HCT116 (cell line): Measurements from ENCODE around the gene PDE4D. TPM values are rescaled to one million over a fixed set of nuclear protein-coding genes. Genes with fewer than 3 reads are reported as not detected.

ENCODE experiments used
- ATAC-seq: fragments of 200-7000 bp; cut with Tn5 transposase; 2 replicates; pipeline ENCODE4 v1.9.1; 2020; ENCODE audit warnings: mild to moderate bottlenecking, moderate library complexity
- BruUV-seq: library from RNA; stranded (reverse); fragments of 400-500 nt; replicated peaks from 2 replicates; lab custom pipeline; 2021; lab: Mats Ljungman, UMichigan
- CTCF ChIA-PET: fragments of 300-600 bp; sonication (Branson Sonifier 250); formaldehyde crosslinking; loops from one replicate; lab custom pipeline; 2021; ENCODE audit warnings: antibody characterized with exemption; lab: Charles Lee
- POLR2A ChIA-PET: fragments of 300-600, 350-600 bp; sonication (Branson Sonifier 250); formaldehyde crosslinking; loops from one replicate; lab custom pipeline; 2021; ENCODE audit warnings: antibody characterized with exemption; lab: Charles Lee
- RAD21 ChIA-PET, 2 experiments: fragments of 300-600 bp; sonication (Branson Sonifier 250); formaldehyde crosslinking; loops; one replicate each; lab custom pipeline; 2023; ENCODE audit warnings: low total read pairs in 2 of 2; ENCODE audit not compliant: uncharacterized antibody in 2 of 2, unreplicated experiment in 2 of 2, low non-redundant PET in 1 of 2; lab: Charles Lee
- DNase-seq: peaks from one replicate; pipeline ENCODE4 v3.0.0-alpha.2; 2010; ENCODE audit warnings: low read depth, low spot score
- H2AFZ ChIP-seq: fragments of 200-600 bp; shearing (Covaris generic), sonication (generic); 2 replicates; pipeline ENCODE4 v1.6.1; 2017; ENCODE audit warnings: low read depth, mixed run types, mixed read lengths, antibody characterized with exemption, low read length; ENCODE audit not compliant: poor library complexity, severe bottlenecking
- H3K27ac ChIP-seq: 2 replicates; pipeline ENCODE4 v1.5.1; 2012; ENCODE audit warnings: low read depth, low read length
- H3K27me3 ChIP-seq: fragments of 200-600 bp; sonication (generic); 2 replicates; pipeline ENCODE4 v1.6.1; 2016; ENCODE audit warnings: mixed run types, low read length, mixed read lengths; ENCODE audit not compliant: insufficient read depth
- H3K36me3 ChIP-seq, 2 experiments: fragments of 200-500 bp in 1 of 2; fragments of 200-600 bp in 1 of 2; sonication (Bioruptor generic) in 1 of 2; sonication (generic) in 1 of 2; 2 replicates each; pipeline versions ENCODE4 v1.5.1 to v1.6.1; 2014 to 2016; ENCODE audit warnings: low read length in 2 of 2, inconsistent platforms in 1 of 2, mixed read lengths in 1 of 2, mixed run types in 1 of 2; ENCODE audit not compliant: insufficient read depth in 2 of 2, control insufficient read depth in 1 of 2
- H3K4me1 ChIP-seq, 2 experiments: fragments of 200-600 bp in 1 of 2; sonication (generic) in 1 of 2; 2 replicates each; pipeline versions ENCODE4 v1.5.1 to v1.6.1; 2012 to 2017; ENCODE audit warnings: low read length in 2 of 2, inconsistent platforms in 1 of 2, mild to moderate bottlenecking in 1 of 2, mixed read lengths in 1 of 2, mixed run types in 1 of 2, moderate library complexity in 1 of 2; ENCODE audit not compliant: insufficient read depth in 2 of 2, control insufficient read depth in 1 of 2
- H3K4me2 ChIP-seq: fragments of 200-600 bp; sonication (generic); 2 replicates; pipeline ENCODE4 v1.6.1; 2017; ENCODE audit warnings: mixed run types, low read length, mixed read lengths
- H3K4me3 ChIP-seq, 2 experiments: fragments of 200-600 bp in 1 of 2; sonication (generic) in 1 of 2; replicated peaks in 1 of 2; 2 replicates each; pipeline ENCODE4 v1.5.1; 2011 to 2016; ENCODE audit warnings: low read length in 2 of 2, control low read depth in 1 of 2, low read depth in 1 of 2, mild to moderate bottlenecking in 1 of 2, mixed read lengths in 1 of 2, mixed run types in 1 of 2
- H3K79me2 ChIP-seq: fragments of 200-600 bp; sonication (generic); 2 replicates; pipeline ENCODE4 v1.6.1; 2017; ENCODE audit warnings: mild to moderate bottlenecking, mixed run types, low read length, moderate library complexity, mixed read lengths; ENCODE audit not compliant: insufficient read depth
- H3K9ac ChIP-seq: fragments of 200-600 bp; sonication (generic); 2 replicates; pipeline ENCODE4 v1.6.1; 2016; ENCODE audit warnings: low read length, mixed read lengths
- H3K9me2 ChIP-seq: fragments of 200-600 bp; sonication (generic), shearing (Covaris generic); 2 replicates; pipeline ENCODE4 v1.6.1; 2017; ENCODE audit warnings: mixed run types, mild to moderate bottlenecking, moderate library complexity; ENCODE audit not compliant: insufficient read depth
- H3K9me3 ChIP-seq, 2 experiments: fragments of 200-500 bp in 1 of 2; fragments of 200-600 bp in 1 of 2; sonication (Bioruptor generic) in 1 of 2; sonication (generic) in 1 of 2; 2 replicates each; pipeline ENCODE4 v1.6.1; 2014 to 2017; ENCODE audit warnings: low read length in 2 of 2, mixed read lengths in 2 of 2, inconsistent platforms in 1 of 2, low read depth in 1 of 2, mild to moderate bottlenecking in 1 of 2, mixed run types in 1 of 2, moderate library complexity in 1 of 2; ENCODE audit not compliant: control insufficient read depth in 1 of 2, insufficient read depth in 1 of 2
- H4K20me1 ChIP-seq: fragments of 200-600 bp; sonication (generic), shearing (Covaris generic); 2 replicates; pipeline ENCODE4 v1.6.1; 2017; ENCODE audit warnings: mixed run types, mild to moderate bottlenecking, moderate library complexity; ENCODE audit not compliant: insufficient read depth
- CBX3 ChIP-seq: IDR thresholded peaks from 2 replicates; pipeline ENCODE4 v1.6.1; 2012; ENCODE audit warnings: low read depth
- CEBPB ChIP-seq: IDR thresholded peaks from 2 replicates; pipeline ENCODE4 v1.6.1; 2012; ENCODE audit warnings: low read depth
- EZH2phosphoT487 ChIP-seq: fragments of 200-600 bp; IDR thresholded peaks from 2 replicates; pipeline ENCODE4 v1.6.1; 2018; ENCODE audit warnings: antibody characterized with exemption, borderline replicate concordance
- JUND ChIP-seq: IDR thresholded peaks from 2 replicates; pipeline ENCODE4 v1.6.1; 2012
- POLR2A ChIP-seq: IDR thresholded peaks from 2 replicates; pipeline ENCODE4 v1.7.0; 2011; ENCODE audit warnings: borderline replicate concordance; ENCODE audit not compliant: insufficient read depth, insufficient read length; ENCODE audit errors: extremely low read depth
- POLR2AphosphoS5 ChIP-seq: IDR thresholded peaks from 2 replicates; pipeline ENCODE4 v1.6.1; 2011; ENCODE audit warnings: mild to moderate bottlenecking, low read depth, low read length, moderate library complexity
- SP1 ChIP-seq: IDR thresholded peaks from 2 replicates; pipeline ENCODE4 v1.6.1; 2012; ENCODE audit warnings: low read depth
- SRF ChIP-seq: IDR thresholded peaks from 2 replicates; pipeline ENCODE4 v1.6.1; 2012; ENCODE audit warnings: low read depth
- ZFX ChIP-seq: fragments of 450-650 bp; IDR thresholded peaks from 2 replicates; pipeline ENCODE4 v1.6.1; 2017
- ZNF274 ChIP-seq: fragments of 200-500 bp; sonication (Bioruptor generic); IDR thresholded peaks from 2 replicates; pipeline ENCODE4 v1.6.1; 2014; ENCODE audit warnings: mild to moderate bottlenecking, low read depth, low read length, inconsistent platforms
- intact Hi-C: fragments of 100-400 bp; cut with micrococcal nuclease; formaldehyde crosslinking; loops from 2 replicates; pipeline ENCODE4 v1.10.0; 2022
- total RNA-seq: library from RNA; stranded (reverse); gene quantifications from one replicate; pipeline ENCODE4 v1.2.1, GENCODE V29; 2021; ENCODE audit not compliant: unreplicated experiment
- TF ChIP-seq, protein P1 (sequence below), 3 experiments: fragments of 200-600 bp in 1 of 3; sonication (generic) in 1 of 3; IDR thresholded peaks in 2 of 3; conservative IDR thresholded peaks in 1 of 3; 2 replicates each; pipeline ENCODE4 v1.5.1; 2012 to 2017; ENCODE audit warnings: low read depth in 2 of 3, low read length in 2 of 3, antibody characterized with exemption in 1 of 3, borderline replicate concordance in 1 of 3, control low read depth in 1 of 3, mild to moderate bottlenecking in 1 of 3, mixed read lengths in 1 of 3, mixed run types in 1 of 3, moderate library complexity in 1 of 3; ENCODE audit not compliant: insufficient read depth in 1 of 3
- TF ChIP-seq, protein P2 (sequence below): IDR thresholded peaks from 2 replicates; pipeline ENCODE4 v1.6.1; 2012
- TF ChIP-seq, protein P3 (sequence below): IDR thresholded peaks from 2 replicates; pipeline ENCODE4 v1.6.1; 2012
- TF ChIP-seq, protein P4 (sequence below): IDR thresholded peaks from 2 replicates; pipeline ENCODE4 v1.6.1; 2012; ENCODE audit warnings: low read depth
- TF ChIP-seq, protein P5 (sequence below): IDR thresholded peaks from 2 replicates; pipeline ENCODE4 v1.6.1; 2011; ENCODE audit warnings: mild to moderate bottlenecking, low read length, moderate library complexity; ENCODE audit not compliant: insufficient replicate concordance; ENCODE audit errors: extremely low read depth

The PDE4D gene
- total RNA-seq, 1 experiment from 2014 or later, result 1.1 TPM

DNA sequence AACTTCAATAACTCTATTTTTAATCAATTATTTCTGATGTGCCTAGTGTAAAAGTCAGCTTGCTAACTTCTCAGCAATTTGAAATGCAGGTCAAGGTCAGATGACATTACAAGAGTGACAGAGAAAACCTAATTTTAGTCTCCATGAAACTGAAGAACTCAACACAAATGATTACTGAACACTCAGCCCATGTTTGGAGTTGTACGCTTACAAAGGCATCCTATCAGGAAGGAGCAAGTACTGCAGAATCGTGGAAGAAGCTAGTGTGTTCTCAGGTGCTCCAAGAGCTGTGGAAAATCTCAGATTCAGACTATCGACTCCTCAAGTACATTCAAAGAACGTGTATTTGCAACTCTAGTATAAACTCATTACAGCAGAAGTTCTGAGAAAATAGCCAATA lies 526.7 kb downstream of the PDE4D start:
- H3K27me3 ChIP-seq, result peaks cover 16% of the 10 kb centered on the region
- ATAC-seq, result no peak
- H2AFZ ChIP-seq, result no peak overlapping the region
- H3K36me3 ChIP-seq, result no peaks in the 10 kb centered on the region
- no peaks in the 10 kb centered on the region for H3K9me3 ChIP-seq
- H3K4me2 ChIP-seq, result no peak overlapping the region
- no peaks in the 10 kb centered on the region for H4K20me1 ChIP-seq
- H3K4me3 ChIP-seq, result no peak overlapping the region
- no peaks in the 10 kb centered on the region for H3K79me2 ChIP-seq
- DNase-seq, result no peak
- H3K9me2 ChIP-seq, result no peaks in the 10 kb centered on the region
- POLR2A ChIA-PET, result no interaction called here
- RAD21 ChIA-PET, result no interaction called here
- H3K27ac ChIP-seq, result no peak overlapping the region
- H3K4me1 ChIP-seq, result no peaks in the 10 kb centered on the region
- BruUV-seq, result no TSS peak
- H3K9ac ChIP-seq, result no peak overlapping the region
- CTCF ChIA-PET, result interaction anchor here (0.7 to 2.5 kb wide), 7 partner anchors 11 to 179 kb away, joined by 3 to 50 read pairs (median 11); no protein-coding TSS in a partner anchor
- intact Hi-C loops, result no loop called here
- TF ChIP-seq POLR2AphosphoS5 (no peak), CEBPB (no peak), CBX3 (no peak), EZH2phosphoT487 (no peak), ZFX (no peak), POLR2A (no peak), ZNF274 (no peak), SRF (no peak), SP1 (no peak), JUND (no peak)
- TF ChIP-seq, protein P1, sequence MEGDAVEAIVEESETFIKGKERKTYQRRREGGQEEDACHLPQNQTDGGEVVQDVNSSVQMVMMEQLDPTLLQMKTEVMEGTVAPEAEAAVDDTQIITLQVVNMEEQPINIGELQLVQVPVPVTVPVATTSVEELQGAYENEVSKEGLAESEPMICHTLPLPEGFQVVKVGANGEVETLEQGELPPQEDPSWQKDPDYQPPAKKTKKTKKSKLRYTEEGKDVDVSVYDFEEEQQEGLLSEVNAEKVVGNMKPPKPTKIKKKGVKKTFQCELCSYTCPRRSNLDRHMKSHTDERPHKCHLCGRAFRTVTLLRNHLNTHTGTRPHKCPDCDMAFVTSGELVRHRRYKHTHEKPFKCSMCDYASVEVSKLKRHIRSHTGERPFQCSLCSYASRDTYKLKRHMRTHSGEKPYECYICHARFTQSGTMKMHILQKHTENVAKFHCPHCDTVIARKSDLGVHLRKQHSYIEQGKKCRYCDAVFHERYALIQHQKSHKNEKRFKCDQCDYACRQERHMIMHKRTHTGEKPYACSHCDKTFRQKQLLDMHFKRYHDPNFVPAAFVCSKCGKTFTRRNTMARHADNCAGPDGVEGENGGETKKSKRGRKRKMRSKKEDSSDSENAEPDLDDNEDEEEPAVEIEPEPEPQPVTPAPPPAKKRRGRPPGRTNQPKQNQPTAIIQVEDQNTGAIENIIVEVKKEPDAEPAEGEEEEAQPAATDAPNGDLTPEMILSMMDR (IDR thresholded peaks at IDR 0.05 in 2 of 3, conservative IDR thresholded peaks at IDR 0.05 in 1 of 3; ENCODE audit: borderline replicate concordance in 1 of 3, insufficient read depth in 1 of 3, low read depth in 2 of 3, low read length in 2 of 3), result no peak
- TF ChIP-seq, protein P2, sequence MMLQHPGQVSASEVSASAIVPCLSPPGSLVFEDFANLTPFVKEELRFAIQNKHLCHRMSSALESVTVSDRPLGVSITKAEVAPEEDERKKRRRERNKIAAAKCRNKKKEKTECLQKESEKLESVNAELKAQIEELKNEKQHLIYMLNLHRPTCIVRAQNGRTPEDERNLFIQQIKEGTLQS, result no peak
- TF ChIP-seq, protein P3, sequence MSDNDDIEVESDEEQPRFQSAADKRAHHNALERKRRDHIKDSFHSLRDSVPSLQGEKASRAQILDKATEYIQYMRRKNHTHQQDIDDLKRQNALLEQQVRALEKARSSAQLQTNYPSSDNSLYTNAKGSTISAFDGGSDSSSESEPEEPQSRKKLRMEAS, result no peak
- TF ChIP-seq, protein P4, sequence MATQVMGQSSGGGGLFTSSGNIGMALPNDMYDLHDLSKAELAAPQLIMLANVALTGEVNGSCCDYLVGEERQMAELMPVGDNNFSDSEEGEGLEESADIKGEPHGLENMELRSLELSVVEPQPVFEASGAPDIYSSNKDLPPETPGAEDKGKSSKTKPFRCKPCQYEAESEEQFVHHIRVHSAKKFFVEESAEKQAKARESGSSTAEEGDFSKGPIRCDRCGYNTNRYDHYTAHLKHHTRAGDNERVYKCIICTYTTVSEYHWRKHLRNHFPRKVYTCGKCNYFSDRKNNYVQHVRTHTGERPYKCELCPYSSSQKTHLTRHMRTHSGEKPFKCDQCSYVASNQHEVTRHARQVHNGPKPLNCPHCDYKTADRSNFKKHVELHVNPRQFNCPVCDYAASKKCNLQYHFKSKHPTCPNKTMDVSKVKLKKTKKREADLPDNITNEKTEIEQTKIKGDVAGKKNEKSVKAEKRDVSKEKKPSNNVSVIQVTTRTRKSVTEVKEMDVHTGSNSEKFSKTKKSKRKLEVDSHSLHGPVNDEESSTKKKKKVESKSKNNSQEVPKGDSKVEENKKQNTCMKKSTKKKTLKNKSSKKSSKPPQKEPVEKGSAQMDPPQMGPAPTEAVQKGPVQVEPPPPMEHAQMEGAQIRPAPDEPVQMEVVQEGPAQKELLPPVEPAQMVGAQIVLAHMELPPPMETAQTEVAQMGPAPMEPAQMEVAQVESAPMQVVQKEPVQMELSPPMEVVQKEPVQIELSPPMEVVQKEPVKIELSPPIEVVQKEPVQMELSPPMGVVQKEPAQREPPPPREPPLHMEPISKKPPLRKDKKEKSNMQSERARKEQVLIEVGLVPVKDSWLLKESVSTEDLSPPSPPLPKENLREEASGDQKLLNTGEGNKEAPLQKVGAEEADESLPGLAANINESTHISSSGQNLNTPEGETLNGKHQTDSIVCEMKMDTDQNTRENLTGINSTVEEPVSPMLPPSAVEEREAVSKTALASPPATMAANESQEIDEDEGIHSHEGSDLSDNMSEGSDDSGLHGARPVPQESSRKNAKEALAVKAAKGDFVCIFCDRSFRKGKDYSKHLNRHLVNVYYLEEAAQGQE, result no peak
- TF ChIP-seq, protein P5, sequence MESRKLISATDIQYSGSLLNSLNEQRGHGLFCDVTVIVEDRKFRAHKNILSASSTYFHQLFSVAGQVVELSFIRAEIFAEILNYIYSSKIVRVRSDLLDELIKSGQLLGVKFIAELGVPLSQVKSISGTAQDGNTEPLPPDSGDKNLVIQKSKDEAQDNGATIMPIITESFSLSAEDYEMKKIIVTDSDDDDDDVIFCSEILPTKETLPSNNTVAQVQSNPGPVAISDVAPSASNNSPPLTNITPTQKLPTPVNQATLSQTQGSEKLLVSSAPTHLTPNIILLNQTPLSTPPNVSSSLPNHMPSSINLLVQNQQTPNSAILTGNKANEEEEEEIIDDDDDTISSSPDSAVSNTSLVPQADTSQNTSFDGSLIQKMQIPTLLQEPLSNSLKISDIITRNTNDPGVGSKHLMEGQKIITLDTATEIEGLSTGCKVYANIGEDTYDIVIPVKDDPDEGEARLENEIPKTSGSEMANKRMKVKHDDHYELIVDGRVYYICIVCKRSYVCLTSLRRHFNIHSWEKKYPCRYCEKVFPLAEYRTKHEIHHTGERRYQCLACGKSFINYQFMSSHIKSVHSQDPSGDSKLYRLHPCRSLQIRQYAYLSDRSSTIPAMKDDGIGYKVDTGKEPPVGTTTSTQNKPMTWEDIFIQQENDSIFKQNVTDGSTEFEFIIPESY, result no peak
